ENCODE measurements around the gene SETX. TPM values are rescaled to one million over a fixed set of nuclear protein-coding genes. Genes with fewer than 3 reads are reported as not detected.

Gene SETX
- total and polyA plus RNA-seq, 10 of the 15 experiments (the other 5 are each of a cell fraction or from before 2014, with no cell fraction given), result 15.8 to 75.7 (median 37.0) TPM

DNA sequence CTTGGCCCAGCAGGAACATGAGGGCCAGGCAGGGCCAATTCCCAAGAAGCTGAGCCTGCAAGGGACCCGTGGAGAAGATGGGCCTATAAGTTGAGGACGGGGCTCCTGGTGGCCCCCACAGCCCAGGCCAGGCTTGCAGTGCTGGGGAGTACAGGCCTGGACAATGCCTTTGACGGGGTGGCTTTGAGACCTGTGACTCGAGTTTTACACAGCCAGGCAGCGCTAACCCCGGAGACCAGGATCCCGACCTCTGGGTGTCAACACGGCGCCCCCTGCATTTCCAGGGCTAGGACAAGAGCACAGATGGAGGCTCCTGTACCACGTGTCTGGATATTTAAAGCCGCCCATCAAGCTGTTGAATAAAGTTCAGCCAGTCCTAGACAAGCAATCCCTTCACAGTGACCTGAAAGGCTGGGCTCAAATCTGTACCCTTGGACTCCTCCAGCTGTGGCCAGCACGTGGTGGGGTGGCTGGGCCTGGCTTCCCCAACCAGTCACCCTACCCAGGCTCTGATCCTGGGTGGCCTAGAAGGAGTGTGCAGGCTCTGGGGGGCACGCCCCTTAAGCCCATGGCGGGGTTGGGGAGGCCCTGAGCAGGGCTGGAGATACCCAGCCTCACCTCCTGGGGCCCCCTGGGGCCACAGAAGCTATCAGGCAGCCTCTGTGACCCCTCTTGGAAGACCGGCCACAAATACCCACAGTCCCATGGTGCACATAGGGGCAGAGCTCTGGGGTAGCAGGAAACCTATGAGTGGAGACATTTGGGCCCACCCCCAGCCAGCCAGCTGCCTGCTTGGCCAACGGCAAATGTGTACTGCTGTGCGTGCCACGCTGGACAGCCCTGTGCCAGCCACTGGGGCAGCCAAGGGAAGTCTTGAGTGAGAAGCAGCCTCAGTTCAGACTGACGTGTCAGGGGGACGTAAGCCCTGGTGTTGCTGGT, 104.2 kb downstream of the SETX start:
- ChIA-PET SMC1A (ENCODE audit: uncharacterized antibody, unreplicated experiment) (no interaction called here), POLR2A (no interaction called here), RAD21 (ENCODE audit: unreplicated experiment) (no interaction called here), CTCF (interaction anchor here (5.4 kb wide), 1 partner anchor 13 kb away, joined by 58 read pairs; no protein-coding TSS in a partner anchor)
- H3K4me2 ChIP-seq (ENCODE audit: control insufficient read depth, insufficient read depth), result no peak overlapping the region
- no peaks in the 10 kb centered on the region for H3K36me3 ChIP-seq (ENCODE audit: control insufficient read depth in 2 of 2, insufficient read depth in 2 of 2, low read length in 1 of 2)
- H4K20me1 ChIP-seq (ENCODE audit: control insufficient read depth, insufficient read depth), result no peaks in the 10 kb centered on the region
- no peak for ATAC-seq
- no peak overlapping the region for H3K9ac ChIP-seq (ENCODE audit: control insufficient read depth, insufficient read depth, low read length)
- no peak for DNase-seq (ENCODE audit: low read depth, low spot score)
- no peaks in the 10 kb centered on the region for H3K4me1 ChIP-seq (ENCODE audit: control insufficient read depth, insufficient read depth, low read length)
- 48% methylated on average over 20 of the region's 20 CpGs for WGBS (ENCODE audit: insufficient coverage, insufficient replicate concordance, low lambda C conversion rate, missing lambda C conversion rate)
- H3K79me2 ChIP-seq (ENCODE audit: control insufficient read depth, insufficient read depth, low read length), result no peaks in the 10 kb centered on the region
- H2AFZ ChIP-seq (ENCODE audit: control insufficient read depth, low read depth, low read length), result no peak overlapping the region
- no peak for FAIRE-seq
- intact Hi-C loops (cut with micrococcal nuclease; ENCODE audit: unreplicated experiment), result no loop called here
- H3K27ac ChIP-seq (ENCODE audit: control insufficient read depth, insufficient read depth), result no peak overlapping the region
- H3K9me3 ChIP-seq (replicated peaks; ENCODE audit: control insufficient read depth, insufficient read depth, low read length), result no peaks in the 10 kb centered on the region; the same call in 2 of the 3 replicates
- in situ Hi-C loops (cut with MboI), result loop anchor here (5.0 kb wide), 1 partner anchor 488 kb away; no protein-coding TSS in a partner anchor
- no TSS peak for BruUV-seq (replicated peaks)
- no peaks in the 10 kb centered on the region; a peak in 1 of 4 replicates for H3K27me3 ChIP-seq (replicated peaks in 1 of 2; ENCODE audit: control insufficient read depth in 2 of 2, insufficient read depth in 2 of 2, low read length in 1 of 2)
- no peak overlapping the region for H3K4me3 ChIP-seq
- no peak for TF ChIP-seq RBBP5 (conservative IDR thresholded peaks at IDR 0.05)
- TF ChIP-seq, protein P1, sequence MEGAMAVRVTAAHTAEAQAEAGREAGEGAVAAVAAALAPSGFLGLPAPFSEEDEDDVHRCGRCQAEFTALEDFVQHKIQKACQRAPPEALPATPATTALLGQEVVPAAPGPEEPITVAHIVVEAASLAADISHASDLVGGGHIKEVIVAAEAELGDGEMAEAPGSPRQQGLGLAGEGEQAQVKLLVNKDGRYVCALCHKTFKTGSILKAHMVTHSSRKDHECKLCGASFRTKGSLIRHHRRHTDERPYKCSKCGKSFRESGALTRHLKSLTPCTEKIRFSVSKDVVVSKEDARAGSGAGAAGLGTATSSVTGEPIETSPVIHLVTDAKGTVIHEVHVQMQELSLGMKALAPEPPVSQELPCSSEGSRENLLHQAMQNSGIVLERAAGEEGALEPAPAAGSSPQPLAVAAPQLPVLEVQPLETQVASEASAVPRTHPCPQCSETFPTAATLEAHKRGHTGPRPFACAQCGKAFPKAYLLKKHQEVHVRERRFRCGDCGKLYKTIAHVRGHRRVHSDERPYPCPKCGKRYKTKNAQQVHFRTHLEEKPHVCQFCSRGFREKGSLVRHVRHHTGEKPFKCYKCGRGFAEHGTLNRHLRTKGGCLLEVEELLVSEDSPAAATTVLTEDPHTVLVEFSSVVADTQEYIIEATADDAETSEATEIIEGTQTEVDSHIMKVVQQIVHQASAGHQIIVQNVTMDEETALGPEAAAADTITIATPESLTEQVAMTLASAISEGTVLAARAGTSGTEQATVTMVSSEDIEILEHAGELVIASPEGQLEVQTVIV (IDR thresholded peaks at IDR 0.05; ENCODE audit: borderline replicate concordance, partially characterized antibody), result no peak
- TF ChIP-seq TCF7 (IDR thresholded peaks at IDR 0.05; ENCODE audit: borderline replicate concordance), result no peak
- no peak for TF ChIP-seq NRF1 (conservative IDR thresholded peaks at IDR 0.05; ENCODE audit: low read depth, low read length)
- TF ChIP-seq JUNB (IDR thresholded peaks at IDR 0.05), result no peak
- TF ChIP-seq DPF2 (IDR thresholded peaks at IDR 0.05), result no peak
- TF ChIP-seq TCF3 (IDR thresholded peaks at IDR 0.05; ENCODE audit: borderline replicate concordance, insufficient read depth, low read depth, low read length), result no peak
- TF ChIP-seq ZNF207 (IDR thresholded peaks at IDR 0.05; ENCODE audit: borderline replicate concordance), result no peak
- no peak for TF ChIP-seq NR2F1 (conservative IDR thresholded peaks at IDR 0.05)
- no peak for TF ChIP-seq TCF12 (IDR thresholded peaks at IDR 0.05; ENCODE audit: low read depth, low read length)
- no peak for TF ChIP-seq HDGF (IDR thresholded peaks at IDR 0.05)
- TF ChIP-seq NFIC (IDR thresholded peaks at IDR 0.05; ENCODE audit: low read depth, low read length), result no peak
- TF ChIP-seq, protein P2, sequence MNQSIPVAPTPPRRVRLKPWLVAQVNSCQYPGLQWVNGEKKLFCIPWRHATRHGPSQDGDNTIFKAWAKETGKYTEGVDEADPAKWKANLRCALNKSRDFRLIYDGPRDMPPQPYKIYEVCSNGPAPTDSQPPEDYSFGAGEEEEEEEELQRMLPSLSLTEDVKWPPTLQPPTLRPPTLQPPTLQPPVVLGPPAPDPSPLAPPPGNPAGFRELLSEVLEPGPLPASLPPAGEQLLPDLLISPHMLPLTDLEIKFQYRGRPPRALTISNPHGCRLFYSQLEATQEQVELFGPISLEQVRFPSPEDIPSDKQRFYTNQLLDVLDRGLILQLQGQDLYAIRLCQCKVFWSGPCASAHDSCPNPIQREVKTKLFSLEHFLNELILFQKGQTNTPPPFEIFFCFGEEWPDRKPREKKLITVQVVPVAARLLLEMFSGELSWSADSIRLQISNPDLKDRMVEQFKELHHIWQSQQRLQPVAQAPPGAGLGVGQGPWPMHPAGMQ (IDR thresholded peaks at IDR 0.05; ENCODE audit: borderline replicate concordance), result no peak
- TF ChIP-seq, protein P3, sequence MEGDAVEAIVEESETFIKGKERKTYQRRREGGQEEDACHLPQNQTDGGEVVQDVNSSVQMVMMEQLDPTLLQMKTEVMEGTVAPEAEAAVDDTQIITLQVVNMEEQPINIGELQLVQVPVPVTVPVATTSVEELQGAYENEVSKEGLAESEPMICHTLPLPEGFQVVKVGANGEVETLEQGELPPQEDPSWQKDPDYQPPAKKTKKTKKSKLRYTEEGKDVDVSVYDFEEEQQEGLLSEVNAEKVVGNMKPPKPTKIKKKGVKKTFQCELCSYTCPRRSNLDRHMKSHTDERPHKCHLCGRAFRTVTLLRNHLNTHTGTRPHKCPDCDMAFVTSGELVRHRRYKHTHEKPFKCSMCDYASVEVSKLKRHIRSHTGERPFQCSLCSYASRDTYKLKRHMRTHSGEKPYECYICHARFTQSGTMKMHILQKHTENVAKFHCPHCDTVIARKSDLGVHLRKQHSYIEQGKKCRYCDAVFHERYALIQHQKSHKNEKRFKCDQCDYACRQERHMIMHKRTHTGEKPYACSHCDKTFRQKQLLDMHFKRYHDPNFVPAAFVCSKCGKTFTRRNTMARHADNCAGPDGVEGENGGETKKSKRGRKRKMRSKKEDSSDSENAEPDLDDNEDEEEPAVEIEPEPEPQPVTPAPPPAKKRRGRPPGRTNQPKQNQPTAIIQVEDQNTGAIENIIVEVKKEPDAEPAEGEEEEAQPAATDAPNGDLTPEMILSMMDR (IDR thresholded peaks at IDR 0.05 in 2 of 3, conservative IDR thresholded peaks at IDR 0.05 in 1 of 3; ENCODE audit: control insufficient read depth in 2 of 3, extremely low read depth in 1 of 3, insufficient read depth in 1 of 3, low read depth in 3 of 3, low read length in 3 of 3), result no peak
- TF ChIP-seq ZNF24 (IDR thresholded peaks at IDR 0.05), result no peak
- TF ChIP-seq, protein P4, sequence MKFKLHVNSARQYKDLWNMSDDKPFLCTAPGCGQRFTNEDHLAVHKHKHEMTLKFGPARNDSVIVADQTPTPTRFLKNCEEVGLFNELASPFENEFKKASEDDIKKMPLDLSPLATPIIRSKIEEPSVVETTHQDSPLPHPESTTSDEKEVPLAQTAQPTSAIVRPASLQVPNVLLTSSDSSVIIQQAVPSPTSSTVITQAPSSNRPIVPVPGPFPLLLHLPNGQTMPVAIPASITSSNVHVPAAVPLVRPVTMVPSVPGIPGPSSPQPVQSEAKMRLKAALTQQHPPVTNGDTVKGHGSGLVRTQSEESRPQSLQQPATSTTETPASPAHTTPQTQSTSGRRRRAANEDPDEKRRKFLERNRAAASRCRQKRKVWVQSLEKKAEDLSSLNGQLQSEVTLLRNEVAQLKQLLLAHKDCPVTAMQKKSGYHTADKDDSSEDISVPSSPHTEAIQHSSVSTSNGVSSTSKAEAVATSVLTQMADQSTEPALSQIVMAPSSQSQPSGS (IDR thresholded peaks at IDR 0.05; ENCODE audit: low read length), result no peak
- no peak for TF ChIP-seq TAF1 (IDR thresholded peaks at IDR 0.05; ENCODE audit: borderline replicate concordance, low read depth, low read length)

Data from GM12878 (cell line).